HFF-Myc (cell line): Measurements from ENCODE around the gene TSPAN9.

Experiments used
- DNase-seq: peaks from one replicate; pipeline ENCODE4 v3.0.0-alpha.2; 2011; ENCODE audit warnings: low read depth; ENCODE audit errors: extremely low read depth
- H3K4me3 ChIP-seq: replicated peaks from 2 replicates; pipeline ENCODE4 v1.5.1; 2011; ENCODE audit warnings: low read depth, mild to moderate bottlenecking, control low read depth, low read length
- CTCF ChIP-seq: IDR thresholded peaks from 2 replicates; pipeline ENCODE4 v1.5.1; 2012; ENCODE audit warnings: mild to moderate bottlenecking, low read depth, low read length, control low read depth; ENCODE audit errors: missing control alignments

Gene TSPAN9

GRCh38 chr12:3267690-3268089 lies 190.5 kb downstream of the TSPAN9 start:
- no peak for TF ChIP-seq CTCF
- DNase-seq, result no peak
- no peak overlapping the region for H3K4me3 ChIP-seq

GRCh38 chr12:3269594-3269993 lies 192.4 kb downstream of the TSPAN9 start:
- H3K4me3 ChIP-seq, result no peak overlapping the region
- DNase-seq, result no peak
- TF ChIP-seq CTCF, result no peak

GRCh38 chr12:3271146-3271545 lies 194.0 kb downstream of the TSPAN9 start:
- H3K4me3 ChIP-seq, result no peak overlapping the region
- TF ChIP-seq CTCF, result no peak
- DNase-seq, result no peak

DNA sequence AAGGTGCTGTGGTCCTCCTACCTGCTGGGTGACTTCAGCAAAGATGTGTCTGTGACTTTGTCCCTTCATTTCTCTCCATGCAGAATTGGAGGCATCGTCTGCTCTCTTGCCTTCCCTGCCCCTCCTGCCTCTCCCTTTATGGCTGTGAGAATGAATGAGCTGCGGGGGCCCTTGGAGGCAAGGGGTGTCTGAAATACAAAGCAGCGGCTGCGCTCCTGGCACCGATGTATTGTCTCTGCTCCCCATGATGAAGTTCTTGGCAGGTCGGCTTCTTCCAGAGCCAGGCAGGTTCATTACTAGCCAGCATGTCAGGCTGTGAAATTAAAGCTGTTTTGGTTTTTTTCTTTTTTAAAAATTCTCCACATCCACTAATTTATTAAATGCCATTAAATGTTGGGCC lies 194.5 kb downstream of the TSPAN9 start:
- no peak overlapping the region for H3K4me3 ChIP-seq
- TF ChIP-seq CTCF, result no peak
- no peak for DNase-seq

DNA sequence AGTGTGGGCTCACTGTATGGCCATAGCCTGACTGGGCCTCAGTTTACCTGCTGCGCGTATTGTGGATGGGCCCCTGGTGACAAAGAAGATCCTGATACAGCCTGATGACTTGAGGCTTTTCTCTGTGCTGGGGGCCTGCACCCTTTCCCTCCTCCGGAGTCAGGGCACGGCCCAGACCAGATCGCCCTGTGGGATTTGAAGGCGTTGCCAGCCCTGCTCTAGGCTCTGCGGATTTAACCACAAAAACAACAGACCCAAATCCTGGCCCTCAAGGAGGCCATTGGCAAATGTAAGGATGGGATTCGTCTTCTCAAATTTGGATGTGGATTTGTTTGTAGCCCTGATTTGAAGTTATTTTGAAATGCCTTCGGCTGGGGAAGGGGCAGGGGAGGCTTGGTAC lies 195.8 kb downstream of the TSPAN9 start:
- no peak for TF ChIP-seq CTCF
- no peak overlapping the region for H3K4me3 ChIP-seq
- DNase-seq, result no peak

- H3K4me3 ChIP-seq, result no peak overlapping the region
- DNase-seq, result no peak
- TF ChIP-seq CTCF, result no peak
These were observed 196.3 kb downstream of the TSPAN9 start for GRCh38 chr12:3273409-3273853.

DNA sequence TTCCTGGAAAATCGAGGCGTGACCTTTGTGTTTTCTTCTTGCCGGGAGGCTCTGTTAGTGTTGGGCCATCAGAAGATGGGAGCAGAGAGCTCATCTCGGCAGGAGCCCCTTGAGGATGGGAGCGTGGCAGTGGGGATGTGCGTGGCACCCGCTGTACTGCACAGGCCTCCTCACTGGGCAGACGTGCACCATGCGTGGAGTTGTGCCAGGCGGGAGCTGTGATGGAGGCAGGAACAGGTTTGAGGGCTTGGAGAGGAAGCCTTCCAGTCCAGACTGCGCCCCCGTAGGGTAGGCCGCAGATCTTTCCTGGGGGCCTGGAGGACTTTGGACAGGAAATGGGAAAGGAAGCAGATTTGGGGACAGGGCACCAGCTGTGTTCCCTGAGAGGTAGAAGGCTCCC lies 197.5 kb downstream of the TSPAN9 start:
- no peak overlapping the region for H3K4me3 ChIP-seq
- DNase-seq, result no peak
- no peak for TF ChIP-seq CTCF
